HEK293 (cell line): ENCODE data around the gene PKP2.

Experiments
- CTCF ChIA-PET: fragments of 350-600 bp; formaldehyde crosslinking; extraction: SDS; loops from one replicate; lab custom pipeline; 2021; ENCODE audit warnings: antibody characterized with exemption; lab: Yijun Ruan, JAX
- POLR2A ChIA-PET: fragments of 300-600 bp; formaldehyde crosslinking; extraction: SDS; loops from one replicate; lab custom pipeline; 2020; ENCODE audit warnings: antibody characterized with exemption, inconsistent platforms; lab: Yijun Ruan, JAX
- H3K27ac ChIP-seq: fragments of 200-500 bp; sonication (Bioruptor generic); 2 replicates; pipeline ENCODE4 v1.5.1; 2014; ENCODE audit warnings: low read depth, low read length, control low read depth, inconsistent platforms; ENCODE audit errors: extremely low read depth
- H3K36me3 ChIP-seq, 2 experiments: fragments of 200-500 bp in 1 of 2; sonication (Bioruptor generic) in 1 of 2; 1 replicate in 1 of 2; 2 replicates in 1 of 2; pipeline ENCODE4 v1.5.1; 2014 to 2017; ENCODE audit warnings: inconsistent platforms in 2 of 2, low read length in 2 of 2; ENCODE audit not compliant: control insufficient read depth in 2 of 2, insufficient read depth in 1 of 2
- H3K4me1 ChIP-seq: fragments of 200-500 bp; sonication (Bioruptor generic); 2 replicates; pipeline ENCODE4 v1.5.1; 2014; ENCODE audit warnings: mild to moderate bottlenecking, low read length, inconsistent platforms; ENCODE audit not compliant: control insufficient read depth, insufficient read depth
- H3K4me3 ChIP-seq: 2 replicates; pipeline ENCODE4 v1.5.1; 2011; ENCODE audit warnings: low read depth, mild to moderate bottlenecking, control low read depth, low read length, moderate library complexity
- H3K9me3 ChIP-seq: fragments of 200-500 bp; sonication (Bioruptor generic); 2 replicates; pipeline ENCODE4 v1.5.1; 2014; ENCODE audit warnings: low read depth, low read length, inconsistent platforms; ENCODE audit not compliant: control insufficient read depth, insufficient read depth
- ATF2 ChIP-seq: fragments of 450-650 bp; formaldehyde crosslinking; IDR thresholded peaks from 2 replicates; pipeline ENCODE4 v1.5.1; 2016; ENCODE audit warnings: missing biosample characterization, missing genetic modification characterization, low read depth
- KLF1 ChIP-seq: fragments of 450-650 bp; formaldehyde crosslinking; IDR thresholded peaks from 2 replicates; pipeline ENCODE4 v1.5.1; 2016; ENCODE audit warnings: missing biosample characterization, missing genetic modification characterization
- PRDM6 ChIP-seq: fragments of 450-650 bp; formaldehyde crosslinking; IDR thresholded peaks from 2 replicates; pipeline ENCODE4 v1.5.1; 2017; ENCODE audit warnings: missing biosample characterization, missing genetic modification characterization
- REST ChIP-seq: fragments of 450-650 bp; formaldehyde crosslinking; IDR thresholded peaks from 2 replicates; pipeline ENCODE4 v1.5.1; 2016; ENCODE audit warnings: missing biosample characterization, missing genetic modification characterization
- ZBTB17 ChIP-seq: fragments of 450-650 bp; formaldehyde crosslinking; IDR thresholded peaks from 2 replicates; pipeline ENCODE4 v1.5.1; 2016; ENCODE audit warnings: missing biosample characterization, missing genetic modification characterization
- ZNF146 ChIP-seq: fragments of 450-650 bp; formaldehyde crosslinking; IDR thresholded peaks from 2 replicates; pipeline ENCODE4 v1.5.1; 2016; ENCODE audit warnings: missing biosample characterization, missing genetic modification characterization
- ZNF18 ChIP-seq: fragments of 450-650 bp; formaldehyde crosslinking; IDR thresholded peaks from 2 replicates; pipeline ENCODE4 v1.5.1; 2016; ENCODE audit warnings: missing biosample characterization, missing genetic modification characterization
- ZNF202 ChIP-seq: fragments of 450-650 bp; formaldehyde crosslinking; IDR thresholded peaks from 2 replicates; pipeline ENCODE4 v1.5.1; 2016; ENCODE audit warnings: missing biosample characterization, missing genetic modification characterization, borderline replicate concordance
- ZNF335 ChIP-seq: fragments of 450-650 bp; formaldehyde crosslinking; conservative IDR thresholded peaks from 2 replicates; pipeline ENCODE4 v1.5.1; 2016; ENCODE audit warnings: missing biosample characterization, missing genetic modification characterization
- ZNF394 ChIP-seq: fragments of 450-650 bp; formaldehyde crosslinking; IDR thresholded peaks from 2 replicates; pipeline ENCODE4 v1.5.1; 2016; ENCODE audit warnings: missing biosample characterization, missing genetic modification characterization, mild to moderate bottlenecking, moderate library complexity, borderline replicate concordance
- ZNF473 ChIP-seq: fragments of 450-650 bp; formaldehyde crosslinking; IDR thresholded peaks from 2 replicates; pipeline ENCODE4 v1.5.1; 2017; ENCODE audit warnings: missing biosample characterization, missing genetic modification characterization
- ZNF558 ChIP-seq: fragments of 450-650 bp; formaldehyde crosslinking; IDR thresholded peaks from 2 replicates; pipeline ENCODE4 v1.5.1; 2016; ENCODE audit warnings: missing biosample characterization, missing genetic modification characterization
- ZNF571 ChIP-seq: fragments of 450-650 bp; formaldehyde crosslinking; IDR thresholded peaks from 2 replicates; pipeline ENCODE4 v1.5.0; 2017; ENCODE audit warnings: missing biosample characterization, missing genetic modification characterization
- ZNF596 ChIP-seq: fragments of 450-650 bp; IDR thresholded peaks from 2 replicates; pipeline ENCODE4 v1.5.0; 2018; ENCODE audit warnings: missing biosample characterization, mild to moderate bottlenecking, missing genetic modification characterization, moderate library complexity
- ZNF600 ChIP-seq: fragments of 450-650 bp; formaldehyde crosslinking; IDR thresholded peaks from 2 replicates; pipeline ENCODE4 v1.5.1; 2016; ENCODE audit warnings: missing biosample characterization, missing genetic modification characterization
- ZNF629 ChIP-seq: fragments of 450-650 bp; formaldehyde crosslinking; IDR thresholded peaks from 2 replicates; pipeline ENCODE4 v1.5.1; 2017; ENCODE audit warnings: missing biosample characterization, missing genetic modification characterization
- ZNF654 ChIP-seq: fragments of 450-650 bp; formaldehyde crosslinking; IDR thresholded peaks from 2 replicates; pipeline ENCODE4 v1.5.1; 2016; ENCODE audit warnings: low read depth, missing biosample characterization, missing genetic modification characterization
- ZNF76 ChIP-seq: fragments of 450-650 bp; formaldehyde crosslinking; IDR thresholded peaks from 2 replicates; pipeline ENCODE4; 2016; ENCODE audit warnings: low read depth, missing biosample characterization, missing genetic modification characterization, borderline replicate concordance
- ZNF768 ChIP-seq: fragments of 450-650 bp; formaldehyde crosslinking; IDR thresholded peaks from 2 replicates; pipeline ENCODE4 v1.5.1; 2018; ENCODE audit warnings: missing biosample characterization, mild to moderate bottlenecking, missing genetic modification characterization
- TF ChIP-seq, protein P1 (sequence below): fragments of 450-650 bp; formaldehyde crosslinking; IDR thresholded peaks from 2 replicates; pipeline ENCODE4 v1.5.1; 2016; ENCODE audit warnings: missing biosample characterization, missing genetic modification characterization
- TF ChIP-seq, protein P2 (sequence below): fragments of 450-650 bp; formaldehyde crosslinking; IDR thresholded peaks from 2 replicates; pipeline ENCODE4 v1.5.1; 2016; ENCODE audit warnings: missing biosample characterization, missing genetic modification characterization

Gene PKP2

DNA sequence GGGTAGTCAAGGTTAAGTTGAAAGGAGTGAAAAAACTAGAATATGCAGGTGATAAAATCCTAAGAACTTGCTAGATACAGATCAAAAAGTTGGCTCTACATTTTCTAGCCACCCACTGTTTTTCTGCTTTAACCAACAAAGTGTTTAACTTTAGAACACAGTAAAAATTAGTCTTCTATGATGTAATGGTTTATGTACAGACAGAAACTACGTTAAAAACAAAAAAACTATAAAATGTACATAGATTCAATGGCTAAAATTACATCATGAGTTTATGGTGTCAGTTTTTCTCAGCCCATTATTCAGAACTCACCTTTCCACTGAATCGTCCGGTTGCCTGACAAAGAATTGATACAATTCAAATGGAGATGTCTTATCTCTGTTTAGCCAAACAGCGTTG lies 143.0 kb downstream of the PKP2 start:
- CTCF ChIA-PET: interaction anchor here (1.4 to 2.1 kb wide), 2 partner anchors 388 to 1065 kb away, joined by 5 to 9 read pairs; no protein-coding TSS in a partner anchor
- H3K36me3 ChIP-seq: peaks cover 36 to 56% of the 10 kb centered on the region in 2 experiments
- no peak overlapping the region for H3K4me3 ChIP-seq
- no peaks in the 10 kb centered on the region for H3K9me3 ChIP-seq
- TF ChIP-seq, protein P1, sequence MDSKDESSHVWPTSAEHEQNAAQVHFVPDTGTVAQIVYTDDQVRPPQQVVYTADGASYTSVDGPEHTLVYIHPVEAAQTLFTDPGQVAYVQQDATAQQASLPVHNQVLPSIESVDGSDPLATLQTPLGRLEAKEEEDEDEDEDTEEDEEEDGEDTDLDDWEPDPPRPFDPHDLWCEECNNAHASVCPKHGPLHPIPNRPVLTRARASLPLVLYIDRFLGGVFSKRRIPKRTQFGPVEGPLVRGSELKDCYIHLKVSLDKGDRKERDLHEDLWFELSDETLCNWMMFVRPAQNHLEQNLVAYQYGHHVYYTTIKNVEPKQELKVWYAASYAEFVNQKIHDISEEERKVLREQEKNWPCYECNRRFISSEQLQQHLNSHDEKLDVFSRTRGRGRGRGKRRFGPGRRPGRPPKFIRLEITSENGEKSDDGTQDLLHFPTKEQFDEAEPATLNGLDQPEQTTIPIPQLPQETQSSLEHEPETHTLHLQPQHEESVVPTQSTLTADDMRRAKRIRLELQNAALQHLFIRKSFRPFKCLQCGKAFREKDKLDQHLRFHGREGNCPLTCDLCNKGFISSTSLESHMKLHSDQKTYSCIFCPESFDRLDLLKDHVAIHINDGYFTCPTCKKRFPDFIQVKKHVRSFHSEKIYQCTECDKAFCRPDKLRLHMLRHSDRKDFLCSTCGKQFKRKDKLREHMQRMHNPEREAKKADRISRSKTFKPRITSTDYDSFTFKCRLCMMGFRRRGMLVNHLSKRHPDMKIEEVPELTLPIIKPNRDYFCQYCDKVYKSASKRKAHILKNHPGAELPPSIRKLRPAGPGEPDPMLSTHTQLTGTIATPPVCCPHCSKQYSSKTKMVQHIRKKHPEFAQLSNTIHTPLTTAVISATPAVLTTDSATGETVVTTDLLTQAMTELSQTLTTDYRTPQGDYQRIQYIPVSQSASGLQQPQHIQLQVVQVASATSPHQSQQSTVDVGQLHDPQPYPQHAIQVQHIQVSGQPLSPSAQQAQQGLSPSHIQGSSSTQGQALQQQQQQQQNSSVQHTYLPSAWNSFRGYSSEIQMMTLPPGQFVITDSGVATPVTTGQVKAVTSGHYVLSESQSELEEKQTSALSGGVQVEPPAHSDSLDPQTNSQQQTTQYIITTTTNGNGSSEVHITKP: no peak
- TF ChIP-seq PRDM6 (tag by site-specific recombination): peak; percentile 98
- peak; percentile 54; the same call in 1 of the 2 replicates for TF ChIP-seq ZNF629
- TF ChIP-seq ZNF473: no peak
- TF ChIP-seq ZNF571: no peak
- TF ChIP-seq, protein P2, sequence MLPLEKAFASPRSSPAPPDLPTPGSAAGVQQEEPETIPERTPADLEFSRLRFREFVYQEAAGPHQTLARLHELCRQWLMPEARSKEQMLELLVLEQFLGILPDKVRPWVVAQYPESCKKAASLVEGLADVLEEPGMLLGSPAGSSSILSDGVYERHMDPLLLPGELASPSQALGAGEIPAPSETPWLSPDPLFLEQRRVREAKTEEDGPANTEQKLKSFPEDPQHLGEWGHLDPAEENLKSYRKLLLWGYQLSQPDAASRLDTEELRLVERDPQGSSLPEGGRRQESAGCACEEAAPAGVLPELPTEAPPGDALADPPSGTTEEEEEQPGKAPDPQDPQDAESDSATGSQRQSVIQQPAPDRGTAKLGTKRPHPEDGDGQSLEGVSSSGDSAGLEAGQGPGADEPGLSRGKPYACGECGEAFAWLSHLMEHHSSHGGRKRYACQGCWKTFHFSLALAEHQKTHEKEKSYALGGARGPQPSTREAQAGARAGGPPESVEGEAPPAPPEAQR (tag by site-specific recombination): no peak
- no peak for TF ChIP-seq REST (tag by site-specific recombination)
- TF ChIP-seq ZNF600: no peak
- no peak for TF ChIP-seq KLF1 (tag by site-specific recombination)
- peak; percentile 87 for TF ChIP-seq ATF2 (tag by site-specific recombination)
- no peak for TF ChIP-seq ZNF335 (tag by site-specific recombination)
- no peak for TF ChIP-seq ZNF596
- no peak for TF ChIP-seq ZNF202 (tag by site-specific recombination)
- no peak for TF ChIP-seq ZBTB17
- no peak for TF ChIP-seq ZNF18 (tag by site-specific recombination)
- no peak for TF ChIP-seq ZNF146 (tag by site-specific recombination)
- no peak for TF ChIP-seq ZNF394 (tag by site-specific recombination)
- TF ChIP-seq ZNF558: no peak
- no peak for TF ChIP-seq ZNF76 (tag by site-specific recombination)
- no peak for TF ChIP-seq ZNF768 (tag by site-specific recombination)
- no peak for TF ChIP-seq ZNF654 (tag by site-specific recombination)
- TF ChIP-seq, all 188 proteins: peak for 3
- no peak overlapping the region for H3K27ac ChIP-seq
- H3K4me1 ChIP-seq: peaks cover 2% of the 10 kb centered on the region; the same call in 1 of the 2 replicates
- POLR2A ChIA-PET: no interaction called here
